Measurements from ENCODE around the gene DDB1.

DNA sequence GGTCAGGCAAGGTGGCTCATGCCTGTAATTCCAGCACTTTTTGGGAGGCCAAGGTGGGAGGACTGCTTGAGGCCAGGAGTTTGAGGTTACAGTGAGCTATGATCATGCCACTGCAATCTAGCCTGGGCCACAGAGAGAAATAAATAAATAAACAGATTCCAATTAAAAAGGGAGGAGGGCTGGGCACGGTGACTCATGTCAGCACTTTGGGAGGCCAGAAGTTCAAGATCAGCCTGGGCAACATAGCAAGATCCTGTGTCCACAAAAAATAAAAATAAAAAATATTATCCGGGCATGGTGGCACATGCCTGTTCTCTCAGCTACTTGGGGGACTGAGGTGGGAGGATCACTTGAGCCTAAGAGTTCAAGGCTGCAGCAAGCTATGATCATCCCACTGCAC is 21.3 kb upstream of the DDB1 start:
- TF ChIP-seq SP1 (IDR thresholded peaks at IDR 0.05) (no peak), BHLHE40 (IDR thresholded peaks at IDR 0.05; ENCODE audit: borderline replicate concordance) (no peak), ZNF384 (IDR thresholded peaks at IDR 0.05) (no peak)
